CD1c-positive myeloid dendritic cell (primary cell): Measurements from ENCODE around the gene ZEB2.

ENCODE experiments used
- DNase-seq: peaks from one replicate; pipeline ENCODE4 v3.0.0-alpha.2; 2016; ENCODE audit errors: extremely low spot score

ZEB2 gene

GRCh38 chr2:144357623-144358373, 162.1 kb downstream of the ZEB2 start:
- peak; percentile 64 for DNase-seq

- DNase-seq: peak; percentile 80
These were observed 163.5 kb downstream of the ZEB2 start for GRCh38 chr2:144356402-144356801.

- DNase-seq: no peak
These were observed 165.0 kb downstream of the ZEB2 start for GRCh38 chr2:144354953-144355352.

GRCh38 chr2:144351687-144352086, 168.2 kb downstream of the ZEB2 start:
- DNase-seq: no peak

GRCh38 chr2:144350151-144350802, 169.6 kb downstream of the ZEB2 start:
- no peak for DNase-seq

GRCh38 chr2:144349674-144350073, 170.2 kb downstream of the ZEB2 start:
- DNase-seq: no peak

GRCh38 chr2:144348846-144349245, 171.1 kb downstream of the ZEB2 start:
- no peak for DNase-seq

- no peak for DNase-seq
These were observed 173.7 kb downstream of the ZEB2 start for GRCh38 chr2:144346229-144346628.

- DNase-seq: no peak
These were observed 176.8 kb downstream of the ZEB2 start for GRCh38 chr2:144343145-144343544.

GRCh38 chr2:144341538-144341937, 178.4 kb downstream of the ZEB2 start:
- DNase-seq: no peak

- no peak for DNase-seq
These were observed 180.9 kb downstream of the ZEB2 start for GRCh38 chr2:144339048-144339447.

GRCh38 chr2:144334551-144334950, 185.4 kb downstream of the ZEB2 start:
- no peak for DNase-seq
